HEK293T (cell line): ENCODE results near the gene LHPP.

ENCODE experiments used
- CTCF ChIA-PET: fragments of 350-600 bp; formaldehyde crosslinking; extraction: SDS; loops from one replicate; lab custom pipeline; 2021; ENCODE audit warnings: antibody characterized with exemption, inconsistent platforms; lab: Yijun Ruan, JAX
- POLR2A ChIA-PET: fragments of 350-600 bp; formaldehyde crosslinking; extraction: SDS; loops from one replicate; lab custom pipeline; 2020; ENCODE audit warnings: antibody characterized with exemption, inconsistent platforms; lab: Yijun Ruan, JAX
- DNase-seq: peaks from one replicate; pipeline ENCODE4 v3.0.0; 2012; ENCODE audit warnings: mixed read lengths; ENCODE audit errors: extremely low spot score
- ARNT ChIP-seq: fragments of 450-650 bp; IDR thresholded peaks from 2 replicates; pipeline ENCODE4 v1.6.1; 2017; ENCODE audit warnings: mild to moderate bottlenecking
- BHLHE40 ChIP-seq: fragments of 450-650 bp; IDR thresholded peaks from 2 replicates; pipeline ENCODE4 v1.6.1; 2016; ENCODE audit warnings: mild to moderate bottlenecking, moderate library complexity, borderline replicate concordance
- CTBP1 ChIP-seq: fragments of 450-650 bp; IDR thresholded peaks from 2 replicates; pipeline ENCODE4 v1.6.1; 2016; ENCODE audit warnings: borderline replicate concordance
- ELF4 ChIP-seq: fragments of 450-650 bp; IDR thresholded peaks from 2 replicates; pipeline ENCODE4 v1.6.1; 2017; ENCODE audit warnings: antibody characterized with exemption
- FOXA1 ChIP-seq: fragments of 450-650 bp; IDR thresholded peaks from 2 replicates; pipeline ENCODE4 v1.6.1; 2016; ENCODE audit warnings: mild to moderate bottlenecking
- FOXK2 ChIP-seq: fragments of 450-650 bp; IDR thresholded peaks from 2 replicates; pipeline ENCODE4 v1.6.1; 2016; ENCODE audit warnings: mild to moderate bottlenecking
- FOXM1 ChIP-seq: fragments of 450-650 bp; IDR thresholded peaks from 2 replicates; pipeline ENCODE4 v1.6.1; 2017; ENCODE audit warnings: mild to moderate bottlenecking, borderline replicate concordance
- HDGF ChIP-seq: fragments of 450-650 bp; IDR thresholded peaks from 2 replicates; pipeline ENCODE4 v1.6.1; 2017; ENCODE audit warnings: antibody characterized with exemption, borderline replicate concordance
- L3MBTL2 ChIP-seq: fragments of 450-650 bp; conservative IDR thresholded peaks from 2 replicates; pipeline ENCODE4 v1.6.1; 2016; ENCODE audit warnings: mild to moderate bottlenecking
- LEF1 ChIP-seq: fragments of 450-650 bp; IDR thresholded peaks from 2 replicates; pipeline ENCODE4 v1.6.1; 2017; ENCODE audit warnings: mild to moderate bottlenecking, borderline replicate concordance
- NFRKB ChIP-seq: fragments of 450-650 bp; IDR thresholded peaks from 2 replicates; pipeline ENCODE4 v1.6.1; 2016; ENCODE audit warnings: mild to moderate bottlenecking, moderate library complexity
- SP1 ChIP-seq: fragments of 450-650 bp; IDR thresholded peaks from 2 replicates; pipeline ENCODE4 v1.6.1; 2017
- SUZ12 ChIP-seq: fragments of 450-650 bp; IDR thresholded peaks from 2 replicates; pipeline ENCODE4 v1.6.1; 2016; ENCODE audit warnings: mild to moderate bottlenecking
- TARDBP ChIP-seq: fragments of 450-650 bp; IDR thresholded peaks from 2 replicates; pipeline ENCODE4 v1.6.1; 2016
- ZNF384 ChIP-seq: fragments of 450-650 bp; IDR thresholded peaks from 2 replicates; pipeline ENCODE4 v1.6.1; 2016
- TF ChIP-seq, protein P1 (sequence below): fragments of 450-650 bp; IDR thresholded peaks from 2 replicates; pipeline ENCODE4 v1.6.1; 2016

LHPP gene

DNA sequence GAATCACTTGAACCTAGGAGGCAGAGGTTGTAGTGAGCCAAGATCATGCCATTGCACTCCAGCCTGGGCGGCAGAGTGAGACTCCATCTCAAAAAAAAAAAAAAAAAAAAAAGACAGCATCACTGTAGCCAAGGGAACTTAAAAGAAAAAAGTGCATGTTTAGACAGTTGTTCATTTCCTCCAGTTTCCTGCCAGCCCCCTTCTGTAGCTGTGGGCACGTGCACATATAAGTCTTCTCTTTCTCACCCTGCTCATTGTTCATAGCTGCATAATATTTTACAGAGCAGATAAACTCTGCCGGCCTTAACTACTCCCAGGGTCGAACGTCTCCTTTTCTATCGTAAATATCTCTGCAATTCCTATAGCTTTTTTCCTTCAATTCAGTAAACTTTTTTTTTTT is 132.6 kb downstream of the LHPP start:
- ChIA-PET CTCF (interaction anchor here (0.6 to 0.7 kb wide), 3 partner anchors 10 to 505 kb away, joined by 3 to 4 read pairs (median 3); no protein-coding TSS in a partner anchor), POLR2A (no interaction called here)
- TF ChIP-seq SP1 (no peak), ELF4 (no peak), ARNT (no peak), BHLHE40 (no peak)
- DNase-seq: no peak

DNA sequence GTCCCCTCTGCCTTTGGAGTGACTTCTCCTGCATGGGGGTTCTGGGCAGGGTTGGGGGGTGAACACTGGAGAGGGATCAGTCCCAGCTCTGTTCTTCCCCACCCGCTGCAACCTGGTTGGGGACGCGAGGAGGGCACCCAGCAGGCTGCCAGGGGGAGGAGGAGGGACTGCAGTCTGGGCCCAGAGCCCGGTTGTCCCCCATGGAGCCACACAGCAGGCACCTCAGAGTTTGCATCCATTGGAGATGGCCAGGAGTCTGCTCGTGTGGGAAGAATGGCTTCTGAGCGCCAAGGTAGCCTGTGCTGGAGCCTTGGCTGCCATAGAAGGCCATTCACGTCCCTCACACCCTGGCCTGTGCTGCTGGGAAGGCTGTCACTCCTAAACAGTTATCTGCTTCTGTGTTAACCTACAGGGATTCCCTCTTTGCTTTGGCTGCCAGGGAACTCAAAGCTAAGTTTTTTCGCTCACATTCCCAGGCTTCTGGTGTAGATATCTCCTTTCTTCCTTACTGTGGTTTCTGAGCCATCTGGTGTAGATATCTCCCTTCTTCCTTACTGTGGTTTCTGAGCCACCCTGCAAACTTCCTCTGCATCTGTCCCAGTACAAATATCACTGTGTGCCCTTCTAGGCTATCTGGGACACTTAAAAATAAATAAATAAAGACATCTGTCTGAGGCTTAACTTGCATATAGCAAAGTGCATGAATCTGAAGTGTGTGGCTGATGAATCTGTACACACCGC is 133.7 kb downstream of the LHPP start:
- POLR2A ChIA-PET: no interaction called here
- TF ChIP-seq NFRKB (no peak), HDGF (no peak), TARDBP (no peak), CTBP1 (no peak), L3MBTL2 (no peak), ELF4 (no peak), FOXM1 (no peak), LEF1 (no peak)
- TF ChIP-seq, protein P1, sequence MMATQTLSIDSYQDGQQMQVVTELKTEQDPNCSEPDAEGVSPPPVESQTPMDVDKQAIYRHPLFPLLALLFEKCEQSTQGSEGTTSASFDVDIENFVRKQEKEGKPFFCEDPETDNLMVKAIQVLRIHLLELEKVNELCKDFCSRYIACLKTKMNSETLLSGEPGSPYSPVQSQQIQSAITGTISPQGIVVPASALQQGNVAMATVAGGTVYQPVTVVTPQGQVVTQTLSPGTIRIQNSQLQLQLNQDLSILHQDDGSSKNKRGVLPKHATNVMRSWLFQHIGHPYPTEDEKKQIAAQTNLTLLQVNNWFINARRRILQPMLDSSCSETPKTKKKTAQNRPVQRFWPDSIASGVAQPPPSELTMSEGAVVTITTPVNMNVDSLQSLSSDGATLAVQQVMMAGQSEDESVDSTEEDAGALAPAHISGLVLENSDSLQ: no peak
- DNase-seq: no peak
- CTCF ChIA-PET: interaction anchor here (0.6 kb wide), 1 partner anchor 185 kb away, joined by 3 read pairs; no protein-coding TSS in a partner anchor

DNA sequence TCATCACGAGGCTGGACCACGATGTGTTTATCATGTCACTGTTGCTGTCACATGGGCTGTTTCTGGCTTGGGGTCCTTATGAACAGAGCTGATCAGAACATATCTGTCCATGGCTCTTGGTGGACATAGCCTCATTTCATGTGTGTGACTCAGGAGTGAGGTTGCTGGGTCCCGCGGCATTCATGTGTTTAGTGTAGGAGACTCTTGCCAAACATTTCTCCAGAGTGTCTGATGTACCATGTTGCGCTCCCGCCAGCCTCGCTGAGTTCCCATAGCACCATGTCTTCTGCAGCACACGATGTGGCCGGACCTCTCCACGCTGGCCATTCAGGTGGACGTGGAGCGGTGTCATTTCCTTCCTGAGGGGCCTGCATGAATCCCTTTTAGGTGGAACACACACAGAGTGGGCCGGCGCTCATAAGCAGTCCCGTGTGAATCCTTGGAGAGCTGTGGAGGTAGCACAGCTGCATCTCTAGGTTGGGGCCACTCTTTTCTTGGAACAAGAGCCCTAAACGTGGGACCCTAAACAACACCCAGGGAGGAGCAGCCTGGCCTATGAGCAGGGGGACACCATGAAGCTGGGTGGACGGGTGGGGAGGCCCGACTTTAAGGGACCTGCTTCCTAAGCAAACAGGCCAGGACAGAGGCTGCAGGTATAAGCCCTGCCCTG is 134.6 kb downstream of the LHPP start:
- ChIA-PET POLR2A (no interaction called here), CTCF (no interaction called here)
- no peak for DNase-seq
- TF ChIP-seq SUZ12: no peak
- TF ChIP-seq FOXM1: no peak
- no peak for TF ChIP-seq SP1
- TF ChIP-seq HDGF: no peak

DNA sequence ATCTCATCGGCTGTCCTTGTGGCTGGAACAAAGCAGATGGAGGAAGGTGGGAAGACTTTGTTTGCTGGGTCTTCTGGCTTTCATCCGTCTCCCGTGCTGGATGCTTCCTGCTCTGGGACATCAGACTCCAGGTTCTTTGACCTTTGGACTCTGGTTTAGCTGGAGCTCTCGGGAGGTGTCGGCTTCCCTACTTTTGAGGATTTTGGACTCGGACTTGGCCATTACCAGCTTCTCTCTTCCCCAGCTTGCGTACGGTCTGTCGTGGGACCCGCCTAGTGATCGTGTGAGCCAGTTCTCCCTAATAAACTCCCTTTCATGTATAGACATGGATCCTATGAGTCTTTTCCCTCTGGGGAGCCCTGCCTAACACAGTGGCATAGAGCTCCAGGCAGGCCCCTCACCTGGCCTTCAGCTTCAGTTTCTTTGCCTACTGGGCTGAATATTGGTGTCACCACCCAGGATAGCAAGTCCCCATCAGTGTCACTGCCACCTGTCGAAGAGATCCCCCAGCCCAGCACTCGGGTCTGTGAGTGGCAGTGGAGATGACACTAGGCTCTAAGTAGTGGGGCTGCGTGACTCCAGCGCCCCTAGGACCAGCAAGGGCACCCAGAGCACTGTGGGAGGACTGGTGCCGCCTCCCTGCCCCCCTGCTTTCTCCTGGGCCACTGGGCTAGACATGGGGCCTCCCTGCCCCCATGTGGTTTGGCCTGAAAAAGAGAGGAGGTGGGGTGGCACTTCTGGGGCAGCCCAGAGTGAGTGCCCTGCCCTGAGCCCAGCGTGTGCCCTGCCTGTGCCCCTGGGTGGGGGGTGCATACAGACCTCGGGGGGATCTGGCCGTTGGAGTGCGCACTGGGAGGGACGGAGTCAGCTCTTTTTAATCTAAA is 135.6 kb downstream of the LHPP start:
- POLR2A ChIA-PET: no interaction called here
- no peak for DNase-seq

DNA sequence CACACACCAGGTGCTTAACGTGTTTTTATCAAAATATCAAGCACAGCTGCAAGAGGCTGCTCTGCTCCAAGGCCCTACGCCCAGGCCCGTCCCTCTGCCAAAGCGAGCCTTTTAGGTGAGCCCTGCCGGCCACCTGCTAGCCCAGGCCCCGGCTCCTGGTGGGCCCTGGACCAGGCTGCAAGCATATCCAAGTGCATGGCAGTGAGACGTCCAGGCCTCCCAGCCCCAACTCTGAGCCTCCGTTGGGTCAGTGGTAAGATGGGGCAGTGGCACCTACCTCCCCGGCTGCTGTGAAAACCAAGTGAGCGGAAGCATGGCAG is 136.2 kb downstream of the LHPP start:
- ChIA-PET CTCF (no interaction called here), POLR2A (no interaction called here)
- DNase-seq: no peak
- TF ChIP-seq ZNF384 (no peak), HDGF (no peak), BHLHE40 (no peak), ARNT (no peak), FOXM1 (no peak), FOXA1 (no peak)

More for the DNA sequence above, 135.6 kb downstream of the LHPP start:
- CTCF ChIA-PET: no interaction called here
- TF ChIP-seq HDGF (no peak), TARDBP (no peak), L3MBTL2 (no peak), FOXM1 (no peak), ELF4 (no peak), BHLHE40 (no peak), CTBP1 (no peak), ARNT (no peak)

DNA sequence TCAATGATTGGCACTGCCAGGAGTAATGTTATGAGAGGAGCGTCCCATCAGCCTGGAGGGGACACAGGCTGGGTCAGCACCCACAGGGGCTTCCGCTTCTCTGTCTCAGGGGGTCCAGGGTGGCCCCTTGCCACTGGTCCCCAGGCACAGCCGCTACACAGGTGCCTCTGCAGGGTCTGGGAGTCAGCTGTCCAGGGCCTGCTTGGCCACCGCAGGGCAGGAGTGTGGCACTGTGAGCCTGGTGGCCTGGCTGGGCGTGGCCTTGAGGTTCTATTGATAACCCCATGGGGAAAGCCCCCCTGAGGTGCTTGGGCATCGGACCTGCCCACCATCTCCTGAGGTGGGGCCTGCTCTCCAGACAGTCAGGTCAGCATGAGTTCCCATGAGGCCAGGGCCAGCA is 136.6 kb downstream of the LHPP start:
- ChIA-PET CTCF (no interaction called here), POLR2A (no interaction called here)
- no peak for TF ChIP-seq CTBP1
- no peak for TF ChIP-seq ELF4
- TF ChIP-seq, protein P1: no peak
- no peak for TF ChIP-seq HDGF
- TF ChIP-seq SUZ12: no peak
- DNase-seq: no peak

DNA sequence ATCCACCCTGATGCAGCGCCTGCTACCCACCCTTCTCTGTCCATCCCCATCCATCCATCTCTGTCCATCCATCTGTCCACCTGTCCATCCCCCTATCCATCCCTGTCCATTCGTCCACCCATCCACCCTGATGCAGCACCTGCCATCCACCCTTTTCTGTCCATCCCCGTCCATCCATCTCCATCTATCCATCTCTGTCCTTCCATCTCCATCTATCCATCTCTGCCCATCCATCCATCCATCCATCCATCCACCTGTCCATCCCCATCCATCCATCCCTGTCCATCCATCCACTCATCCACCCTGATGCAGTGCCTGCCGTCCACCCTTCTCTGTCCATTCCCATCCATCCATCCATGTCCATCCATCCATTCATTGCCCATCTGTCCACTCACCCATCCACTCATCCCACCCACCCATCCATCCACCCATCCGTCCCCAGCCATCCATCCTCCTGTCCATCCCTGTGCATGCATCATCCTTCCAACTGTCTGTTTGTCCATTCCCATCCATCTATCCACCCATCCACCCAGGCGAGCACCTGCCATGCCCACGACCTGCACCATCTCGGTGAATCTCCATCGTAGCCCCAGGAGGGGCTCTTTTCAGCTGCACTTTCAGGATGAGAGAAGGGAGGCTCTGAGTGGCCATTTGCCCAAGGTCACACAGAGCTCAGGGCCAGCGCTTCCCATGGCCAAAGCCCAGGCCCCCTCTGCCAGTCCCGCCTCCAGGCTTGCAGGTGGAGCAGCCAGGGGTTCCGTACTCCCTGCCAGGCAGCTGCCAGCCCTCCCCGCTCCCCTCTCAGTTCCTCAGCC is 137.4 kb downstream of the LHPP start:
- TF ChIP-seq FOXK2 (no peak), SUZ12 (no peak), ELF4 (no peak), FOXA1 (no peak), NFRKB (no peak), HDGF (no peak), SP1 (no peak), ZNF384 (no peak), TARDBP (no peak), CTBP1 (no peak)
- TF ChIP-seq, protein P1: no peak
- CTCF ChIA-PET: no interaction called here
- POLR2A ChIA-PET: no interaction called here
- DNase-seq: no peak
